ENCODE measurements around the gene APBA2.
"Not testable (repeated sequence)": the region's sequence is repeated elsewhere in the genome, so short reads cannot be mapped to it uniquely, and the experiment has no call there.

Gene APBA2

GRCh38 chr15:29142129-29142747 lies 256.5 kb downstream of the APBA2 start:
- DNase-seq = no peak

GRCh38 chr15:29143293-29143692 lies 257.5 kb downstream of the APBA2 start:
- DNase-seq = no peak

GRCh38 chr15:29143909-29144635 lies 258.3 kb downstream of the APBA2 start:
- no peak for DNase-seq

DNA sequence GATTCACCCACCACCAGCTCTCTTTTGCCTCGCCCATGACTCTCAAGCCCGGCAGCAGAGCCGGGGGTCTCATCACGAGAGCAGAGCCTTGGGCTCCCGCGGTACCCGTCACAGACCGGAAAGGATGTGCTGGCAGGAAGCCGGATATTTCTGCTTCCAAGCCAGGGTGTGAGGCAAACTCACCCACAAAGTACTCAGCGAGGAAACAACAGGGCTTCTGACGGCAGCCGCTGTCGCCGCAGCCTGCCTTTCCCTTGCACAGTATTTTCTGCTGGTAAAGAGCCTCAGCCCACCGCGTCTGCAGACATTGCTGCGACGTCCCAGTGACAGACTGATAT lies 263.9 kb downstream of the APBA2 start:
- DNase-seq = no peak

GRCh38 chr15:29150515-29151483 lies 265.0 kb downstream of the APBA2 start:
- no peak for DNase-seq

DNA sequence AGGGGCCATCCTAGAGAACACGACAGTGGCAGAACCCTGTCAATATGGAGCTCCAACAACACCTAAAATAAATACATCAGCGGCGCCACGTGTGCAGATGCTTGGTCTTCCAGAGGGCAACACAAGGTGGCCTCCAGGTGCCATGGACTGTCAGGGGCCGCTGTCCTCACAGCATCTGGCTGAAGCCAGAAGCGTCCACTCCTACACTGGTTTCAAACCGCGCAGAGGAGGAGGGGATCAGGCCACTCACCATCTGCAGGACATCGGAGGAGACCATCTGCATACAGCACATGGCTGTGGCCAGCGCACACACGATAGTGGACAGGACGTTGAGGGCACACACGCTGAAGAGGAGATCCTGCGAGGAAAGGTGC lies 265.7 kb downstream of the APBA2 start:
- DNase-seq = no peak

GRCh38 chr15:29156521-29156920 lies 270.7 kb downstream of the APBA2 start:
- DNase-seq = no peak

DNA sequence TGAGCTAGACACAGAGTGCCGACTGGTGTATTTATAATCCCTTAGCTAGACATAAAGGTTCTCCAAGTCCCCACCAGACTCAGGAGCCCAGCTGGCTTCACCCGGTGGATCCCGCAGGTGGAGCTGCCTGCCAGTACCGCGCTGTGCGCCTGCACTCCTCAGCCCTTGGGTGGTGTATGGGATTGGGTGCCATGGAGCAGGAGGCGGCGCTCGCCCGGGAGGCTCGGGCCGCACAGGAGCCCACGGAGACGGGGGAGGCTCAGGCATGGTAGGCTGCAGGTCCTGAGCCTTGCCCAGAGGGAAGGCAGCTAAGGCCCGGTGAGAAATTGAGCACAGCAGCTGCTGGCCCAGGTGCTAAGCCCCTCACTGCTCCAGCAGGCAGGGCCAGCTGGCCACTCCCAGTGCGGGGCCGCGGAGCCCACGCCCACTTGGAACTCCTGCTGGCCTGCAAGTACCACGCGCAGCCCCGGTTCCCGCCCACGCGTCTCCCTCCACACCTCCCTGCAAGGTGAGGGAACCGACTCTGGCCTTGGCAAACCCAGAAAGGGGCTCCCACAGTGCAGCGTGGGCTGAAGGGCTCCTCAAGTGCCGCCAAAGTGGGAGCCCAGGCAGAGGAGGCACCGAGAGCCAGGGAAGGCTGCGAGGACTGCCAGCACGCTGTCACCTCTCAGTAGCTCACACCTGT lies 274.1 kb downstream of the APBA2 start:
- no peak for DNase-seq

GRCh38 chr15:29162411-29162810 lies 276.6 kb downstream of the APBA2 start:
- no peak for DNase-seq

DNA sequence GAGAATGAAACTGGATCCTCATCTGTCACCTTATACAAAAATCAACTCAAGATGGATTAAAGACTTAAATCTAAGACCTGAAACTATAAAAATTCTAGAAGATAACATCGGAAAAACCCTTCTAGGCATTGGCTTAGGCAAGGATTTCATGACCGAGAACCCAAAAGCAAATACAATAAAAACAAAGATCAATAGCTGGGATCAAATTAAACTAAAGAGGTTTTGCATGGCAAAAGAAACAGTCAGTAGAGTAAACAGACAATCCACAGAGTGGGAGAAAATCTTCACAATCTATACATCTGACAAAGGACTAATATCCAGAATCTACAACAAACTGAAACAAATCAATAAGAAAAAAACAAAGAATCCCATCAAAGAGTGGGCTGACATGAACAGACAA lies 281.3 kb downstream of the APBA2 start:
- DNase-seq = not testable (repeated sequence)
